H1 (cell line): ENCODE data around the gene SORBS1. TPM values are rescaled to one million over a fixed set of nuclear protein-coding genes. Genes with fewer than 3 reads are reported as not detected.

ENCODE experiments used
- CTCF ChIA-PET: fragments of 300-600 bp; sonication (Branson Sonifier 250); formaldehyde crosslinking; loops from one replicate; lab custom pipeline; 2021; ENCODE audit not compliant: partially characterized antibody; lab: Charles Lee
- POLR2A ChIA-PET: fragments of 300-600 bp; sonication (Branson Sonifier 250); formaldehyde crosslinking; loops from one replicate; lab custom pipeline; 2021; ENCODE audit warnings: inconsistent platforms; ENCODE audit not compliant: partially characterized antibody; lab: Charles Lee
- DNase-seq, 2 experiments: peaks; one replicate each; pipeline versions ENCODE4 v3.0.0 to v3.0.0-alpha.2; 2010 to 2022; ENCODE audit warnings: low spot score in 2 of 2, low read depth in 1 of 2, mixed read lengths in 1 of 2
- FAIRE-seq: peaks from 2 replicates; lab custom pipeline; 2011; peaks lifted over from hg19 to GRCh38; lab: Jason Lieb, UNC
- H2AFZ ChIP-seq: 2 replicates; pipeline ENCODE4 v1.8.1; 2012; ENCODE audit warnings: low read length, inconsistent platforms
- H2AK5ac ChIP-seq: 2 replicates; pipeline ENCODE4 v1.6.1; 2013; ENCODE audit warnings: low read depth, low read length
- H2BK120ac ChIP-seq: replicated peaks from 2 replicates; pipeline ENCODE3; 2013; ENCODE audit warnings: low read depth, low read length, inconsistent platforms
- H2BK12ac ChIP-seq: 2 replicates; pipeline ENCODE4 v1.6.1; 2013; ENCODE audit warnings: low read depth, low read length
- H2BK15ac ChIP-seq: 2 replicates; pipeline ENCODE4 v1.6.1; 2013; ENCODE audit warnings: low read length
- H2BK20ac ChIP-seq: 2 replicates; pipeline ENCODE4 v1.6.1; 2013; ENCODE audit warnings: low read length
- H2BK5ac ChIP-seq: 2 replicates; pipeline ENCODE4 v1.6.1; 2013; ENCODE audit warnings: low read depth, low read length
- H3K14ac ChIP-seq: 2 replicates; pipeline ENCODE4 v1.6.1; 2013; ENCODE audit warnings: inconsistent platforms; ENCODE audit not compliant: insufficient read length
- H3K18ac ChIP-seq: 2 replicates; pipeline ENCODE4 v1.6.1; 2013; ENCODE audit warnings: low read length; ENCODE audit errors: extremely low read depth
- H3K23ac ChIP-seq: 2 replicates; pipeline ENCODE4 v1.6.1; 2013; ENCODE audit warnings: inconsistent platforms; ENCODE audit not compliant: insufficient read length
- H3K23me2 ChIP-seq: 2 replicates; pipeline ENCODE4 v1.6.1; 2013; ENCODE audit warnings: low read depth, low read length
- H3K27ac ChIP-seq: 2 replicates; pipeline ENCODE4 v1.6.1; 2011; ENCODE audit warnings: low read depth, low read length, inconsistent platforms
- H3K27me3 ChIP-seq, 4 experiments: replicated peaks in 1 of 4; 1 replicate in 1 of 4; 2 replicates in 3 of 4; pipeline versions ENCODE4 v1.6.1 to v1.8.1; 2011 to 2013; ENCODE audit warnings: low read length in 3 of 4, mild to moderate bottlenecking in 3 of 4, inconsistent platforms in 2 of 4, mixed read lengths in 2 of 4, moderate library complexity in 1 of 4; ENCODE audit not compliant: control insufficient read depth in 3 of 4, insufficient read depth in 3 of 4; ENCODE audit errors: extremely low read depth in 1 of 4
- H3K36me3 ChIP-seq, 4 experiments: 2 replicates each; pipeline versions ENCODE4 v1.6.1 to v1.8.1; 2011 to 2013; ENCODE audit warnings: mild to moderate bottlenecking in 4 of 4, low read length in 3 of 4, moderate library complexity in 2 of 4, control low read depth in 1 of 4, inconsistent platforms in 1 of 4; ENCODE audit not compliant: insufficient read depth in 4 of 4, control insufficient read depth in 2 of 4
- H3K4ac ChIP-seq: replicated peaks from 2 replicates; pipeline ENCODE3; 2013; ENCODE audit warnings: low read length, low read depth, mixed read lengths, inconsistent platforms; ENCODE audit not compliant: insufficient read length
- H3K4me1 ChIP-seq, 4 experiments: replicated peaks in 1 of 4; 1 replicate in 1 of 4; 2 replicates in 3 of 4; pipeline versions ENCODE4 v1.6.1 to v1.8.1; 2011 to 2013; ENCODE audit warnings: low read length in 3 of 4, inconsistent platforms in 2 of 4, mixed read lengths in 1 of 4; ENCODE audit not compliant: insufficient read depth in 4 of 4, control insufficient read depth in 3 of 4
- H3K4me2 ChIP-seq, 2 experiments: 2 replicates each; pipeline versions ENCODE4 v1.6.1 to v1.8.1; 2011 to 2013; ENCODE audit warnings: low read depth in 2 of 2, low read length in 2 of 2, control low read depth in 1 of 2, inconsistent platforms in 1 of 2, mild to moderate bottlenecking in 1 of 2; ENCODE audit not compliant: insufficient read depth in 1 of 2
- H3K4me3 ChIP-seq, 4 experiments: fragments of 200-600, 300-600 bp in 1 of 4; sonication (generic), shearing (Covaris generic), sonication (Bioruptor Twin) in 1 of 4; 2 replicates each; pipeline versions ENCODE4 v1.5.1 to v1.8.1; 2011 to 2016; ENCODE audit warnings: low read length in 4 of 4, low read depth in 3 of 4, control low read depth in 2 of 4, inconsistent platforms in 2 of 4, mild to moderate bottlenecking in 2 of 4, mixed read lengths in 1 of 4, moderate library complexity in 1 of 4; ENCODE audit not compliant: insufficient read depth in 2 of 4; ENCODE audit errors: extremely low read depth in 1 of 4
- H3K56ac ChIP-seq: replicated peaks from 2 replicates; pipeline ENCODE3; 2013; ENCODE audit warnings: low read depth, mild to moderate bottlenecking, mixed read lengths, low read length, inconsistent platforms; ENCODE audit not compliant: insufficient read length
- H3K79me1 ChIP-seq: 2 replicates; pipeline ENCODE4 v1.6.1; 2013; ENCODE audit warnings: low read depth, low read length, control low read depth
- H3K79me2 ChIP-seq, 2 experiments: 2 replicates each; pipeline versions ENCODE4 v1.6.1 to v1.8.1; 2012 to 2013; ENCODE audit warnings: low read length in 2 of 2, mild to moderate bottlenecking in 2 of 2, inconsistent platforms in 1 of 2; ENCODE audit not compliant: insufficient read depth in 2 of 2, control insufficient read depth in 1 of 2
- H3K9ac ChIP-seq, 4 experiments: replicated peaks in 1 of 4; 1 replicate in 1 of 4; 2 replicates in 3 of 4; pipeline versions ENCODE4 v1.6.1 to v1.8.1; 2011 to 2013; ENCODE audit warnings: low read depth in 3 of 4, low read length in 3 of 4, control low read depth in 2 of 4, mild to moderate bottlenecking in 2 of 4, moderate library complexity in 2 of 4, inconsistent platforms in 1 of 4; ENCODE audit errors: extremely low read depth in 1 of 4
- H3K9me3 ChIP-seq, 2 experiments: 2 replicates each; pipeline versions ENCODE4 v1.6.1 to v1.8.1; 2012 to 2013; ENCODE audit warnings: mild to moderate bottlenecking in 2 of 2, moderate library complexity in 2 of 2, control low read depth in 1 of 2, inconsistent platforms in 1 of 2, low read depth in 1 of 2, low read length in 1 of 2, mixed read lengths in 1 of 2; ENCODE audit not compliant: insufficient read depth in 2 of 2
- H4K20me1 ChIP-seq, 2 experiments: replicated peaks in 1 of 2; 2 replicates each; pipeline versions ENCODE3 to v1.8.1; 2011 to 2013; ENCODE audit warnings: inconsistent platforms in 2 of 2, low read length in 2 of 2, mild to moderate bottlenecking in 1 of 2; ENCODE audit not compliant: insufficient read depth in 2 of 2, control insufficient read depth in 1 of 2
- H4K5ac ChIP-seq: 2 replicates; pipeline ENCODE4 v1.6.1; 2013; ENCODE audit warnings: low read length, low read depth, mixed read lengths, inconsistent platforms; ENCODE audit not compliant: insufficient read length
- H4K8ac ChIP-seq: 2 replicates; pipeline ENCODE4 v1.8.0; 2013; ENCODE audit warnings: mild to moderate bottlenecking, moderate library complexity, low read length, inconsistent platforms; ENCODE audit not compliant: insufficient read depth; ENCODE audit errors: extremely low read depth
- H4K91ac ChIP-seq: replicated peaks from 2 replicates; pipeline ENCODE3; 2013; ENCODE audit warnings: low read length, mixed read lengths, inconsistent platforms; ENCODE audit not compliant: insufficient read length
- ASH2L ChIP-seq: fragments of 200-600, 300-600 bp; sonication (generic); IDR thresholded peaks from one replicate; pipeline ENCODE4 v1.7.1; 2017; ENCODE audit warnings: low read length
- BACH1 ChIP-seq: IDR thresholded peaks from 2 replicates; pipeline ENCODE4 v1.6.1; 2012; ENCODE audit warnings: low read length, improper control_type of control experiment
- CBX5 ChIP-seq: fragments of 300-800, 300-1000 bp; sonication (generic); IDR thresholded peaks from 2 replicates; pipeline ENCODE4 v1.7.1; 2016; ENCODE audit warnings: antibody characterized with exemption, low read length, low read depth
- E2F6 ChIP-seq: IDR thresholded peaks from 2 replicates; pipeline ENCODE4 v1.6.1; 2012; ENCODE audit warnings: inconsistent platforms
- KDM4A ChIP-seq: IDR thresholded peaks from one replicate; pipeline ENCODE4 v1.7.1; 2012; ENCODE audit warnings: low read depth, mild to moderate bottlenecking, moderate library complexity, low read length, inconsistent platforms; ENCODE audit not compliant: severe bottlenecking
- MAX ChIP-seq: IDR thresholded peaks from 2 replicates; pipeline ENCODE4 v1.6.1; 2012; ENCODE audit warnings: inconsistent platforms
- POU5F1 ChIP-seq: IDR thresholded peaks from 2 replicates; pipeline ENCODE4 v1.6.1; 2011; ENCODE audit warnings: low read depth, mild to moderate bottlenecking, low read length, moderate library complexity
- TAF1 ChIP-seq: IDR thresholded peaks from 2 replicates; pipeline ENCODE4 v1.6.1; 2011; ENCODE audit warnings: mild to moderate bottlenecking, low read depth, low read length
- TAF7 ChIP-seq: optimal IDR thresholded peaks from 2 replicates; pipeline ENCODE3; 2011; ENCODE audit warnings: low read depth, mild to moderate bottlenecking, inconsistent platforms, low read length, moderate library complexity, borderline replicate concordance
- WGBS, 2 experiments: shearing (Covaris generic) in 1 of 2; methylation state at CpG; one replicate each; pipeline versions ENCODE4 v1.1.6 to v1.1.7; 2013 to 2015; ENCODE audit warnings: low lambda C conversion rate in 2 of 2, mixed read lengths in 2 of 2, inconsistent platforms in 1 of 2, low coverage in 1 of 2, missing lambda C conversion rate in 1 of 2; ENCODE audit not compliant: insufficient replicate concordance in 2 of 2, insufficient coverage in 1 of 2, insufficient read length in 1 of 2; ENCODE audit errors: extremely low coverage in 1 of 2, missing lambda C conversion rate in 1 of 2; 5-methylcytosine and 5-hydroxymethylcytosine counted together
- polyA plus RNA-seq, 7 experiments: library from polyadenylated mRNA; depleted of rRNA in 3 of 7; stranded (reverse) in 5 of 7; unstranded in 2 of 7; fragments of >200 nt in 5 of 7; fragments of 200-250 nt in 2 of 7; gene quantifications; 1 replicate in 5 of 7; 2 replicates in 1 of 7; 4 replicates in 1 of 7; pipeline versions ENCODE4 v1.2.1 to v1.2.3, GENCODE V29; 2011 to 2013; ENCODE audit warnings: missing spikeins in 2 of 7, mixed read lengths in 2 of 7
- total RNA-seq: library from RNA; stranded (reverse); fragmentation: NEBNext Ultra II Directional; extraction: Animal tissue kit (Norgen Biotek cat#: 25700); gene quantifications from 2 replicates; pipeline ENCODE4 v1.2.1, GENCODE V29; 2021

SORBS1 gene
- total and polyA plus RNA-seq, 2 of the 8 experiments (the other 6 are each of a cell fraction or from before 2014, with no cell fraction given), result 16.0 to 35.0 TPM

- Histone ChIP-seq H2AK5ac (peak within 1 kb of the TSS; percentile 58; the same call in 1 of the 2 replicates), H3K79me1 (peaks cover 9% of the 10 kb centered on the region), H2BK120ac (no peak within 1 kb of the TSS), H3K79me2 (peaks cover 27 to 44% of the 10 kb centered on the region in 2 experiments), H3K14ac (no peak within 1 kb of the TSS), H2BK5ac (peak within 1 kb of the TSS; percentile 49; the same call in 1 of the 2 replicates), H3K27ac (peak within 1 kb of the TSS; percentile 29; the same call in 1 of the 2 replicates), H3K9ac (peak within 1 kb of the TSS; percentile 62 to 73 (median 70)), H4K8ac (peak within 1 kb of the TSS; percentile 86), H3K56ac (peak within 1 kb of the TSS; percentile 47), H3K23me2 (peaks cover 3% of the 10 kb centered on the region; the same call in 1 of the 2 replicates), H3K9me3 (no peaks in the 10 kb centered on the region), H2AFZ (no peak within 1 kb of the TSS), H4K91ac (peak within 1 kb of the TSS; percentile 34), H3K27me3 (peaks cover 2 to 18% (median 17%) of the 10 kb centered on the region in 4 experiments), H3K18ac (peak within 1 kb of the TSS; percentile 78), H3K4me1 (peaks cover 12 to 15% (median 14%) of the 10 kb centered on the region in 4 experiments), H2BK12ac (peak within 1 kb of the TSS; percentile 80; the same call in 1 of the 2 replicates), H3K36me3 (peaks cover 0 to 3% (median 0%) of the 10 kb centered on the region in 4 experiments; a peak in 1 of 8 replicates), H4K20me1 (peaks cover 0 to 4% of the 10 kb centered on the region in 2 experiments), H2BK15ac (peak within 1 kb of the TSS; percentile 31; the same call in 1 of the 2 replicates), H2BK20ac (peak within 1 kb of the TSS; percentile 74), H3K23ac (no peak within 1 kb of the TSS), H4K5ac (peak within 1 kb of the TSS; percentile 80), H3K4me2 (peak within 1 kb of the TSS; percentile 84 to 98), H3K4ac (no peak within 1 kb of the TSS), H3K4me3 (peak within 1 kb of the TSS; percentile 75 to 93 (median 86))
- WGBS, 2 experiments, result 5% methylated on average over 47 of the region's 119 CpGs; no CpG with 5 or more reads in 1 of the 2 experiments
- CTCF ChIA-PET, result interaction anchor here (0.6 to 1.8 kb wide), 5 partner anchors 10 to 75 kb away, joined by 3 read pairs; no protein-coding TSS in a partner anchor
- FAIRE-seq, result no peak
- DNase-seq, result peak in 1 of 2 experiments; percentile 83
- POLR2A ChIA-PET, result interaction anchor here (1.0 kb wide), 2 partner anchors 12 to 60 kb away, joined by 3 read pairs; no protein-coding TSS in a partner anchor
- peak; percentile 96 for TF ChIP-seq KDM4A
- peak; percentile 10 for TF ChIP-seq BACH1
- peak; percentile 34 for TF ChIP-seq TAF7
- TF ChIP-seq MAX, result peak; percentile 97
- no peak for TF ChIP-seq CBX5
- peak; percentile 65 for TF ChIP-seq TAF1
- TF ChIP-seq POU5F1, result no peak
- peak; percentile 75 for TF ChIP-seq ASH2L
- peak; percentile 98 for TF ChIP-seq E2F6
These were observed 270.5 kb downstream of the SORBS1 start, which contains the start of gene PDLIM1 for GRCh38 chr10:95290461-95291364. PDLIM1 (minus strand) TSS chr10:95291003; CDS start chr10:95290915, 88 bp downstream.
